ENCODE measurements around the gene RPLP2.

The RPLP2 gene

DNA sequence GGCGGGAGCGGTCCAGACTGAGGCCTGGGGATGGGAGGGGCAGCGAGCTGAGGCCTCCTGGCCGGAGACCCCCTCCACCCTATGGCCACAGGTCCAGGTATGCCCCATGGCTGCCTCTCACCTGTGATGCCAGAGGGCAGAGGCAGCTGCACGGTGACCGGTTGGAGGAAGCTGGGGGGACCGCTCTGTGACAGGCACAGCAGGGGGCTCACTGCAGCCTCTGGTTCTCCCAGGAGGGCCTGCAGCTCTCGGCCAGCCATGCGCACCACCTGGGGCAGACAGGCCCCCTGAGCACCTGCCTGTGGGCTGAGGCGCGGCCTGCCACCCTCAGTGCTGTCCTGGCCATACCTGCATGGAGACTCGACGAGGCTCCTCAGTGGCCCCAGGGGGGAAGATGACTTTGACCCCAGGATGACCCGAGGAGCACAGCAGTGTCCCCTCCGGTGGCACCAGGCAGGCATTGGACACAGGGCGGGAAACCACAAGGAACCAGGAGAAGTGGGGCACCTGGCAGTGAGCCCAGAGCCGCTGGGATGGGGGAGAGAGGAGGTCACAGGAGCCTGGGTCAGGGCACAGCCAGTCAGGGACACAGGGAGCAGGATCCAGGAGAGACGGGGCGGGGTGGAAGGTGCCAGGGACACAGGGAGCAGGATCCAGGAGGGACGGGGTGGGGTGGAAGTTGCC is 8.5 kb upstream of the RPLP2 start:
- H3K9me3 ChIP-seq (ENCODE audit: control insufficient read depth, insufficient read depth, low read depth, low read length), result no peaks in the 10 kb centered on the region
- H3K27ac ChIP-seq (ENCODE audit: extremely low read depth, low read depth, low read length), result no peak overlapping the region
- peaks cover 0 to 54% of the 10 kb centered on the region in 2 experiments; a peak in 1 of 3 replicates for H3K36me3 ChIP-seq (ENCODE audit: control insufficient read depth in 2 of 2, insufficient read depth in 1 of 2, low read length in 2 of 2)
- H3K4me1 ChIP-seq (ENCODE audit: control insufficient read depth, insufficient read depth, low read length), result peaks cover 2% of the 10 kb centered on the region; the same call in 1 of the 2 replicates
- H3K4me3 ChIP-seq (ENCODE audit: low read depth, low read length), result no peak overlapping the region
- ChIA-PET CTCF (no interaction called here), POLR2A (interaction anchor here (0.5 to 1.1 kb wide), 3 partner anchors 18 to 265 kb away, joined by 3 to 8 read pairs (median 3); partner anchors contain the start of gene GATD1)
- TF ChIP-seq ZNF776 (tag by site-specific recombination; IDR thresholded peaks at IDR 0.05; ENCODE audit: borderline replicate concordance), result no peak
- peak; percentile 81 for TF ChIP-seq GLIS1 (tag by site-specific recombination; IDR thresholded peaks at IDR 0.05)
- 0 out of 2 replicates have a peak, but pooled peaks have one; percentile 30 for TF ChIP-seq BCL11B (tag by site-specific recombination; IDR thresholded peaks at IDR 0.05; ENCODE audit: low read depth)
- TF ChIP-seq KLF9 (tag by site-specific recombination; IDR thresholded peaks at IDR 0.05; ENCODE audit: low read depth), result no peak
- no peak for TF ChIP-seq HOXD13 (CRISPR knock-in tag; IDR thresholded peaks at IDR 0.05; ENCODE audit: borderline replicate concordance)
- 0 out of 2 replicates have a peak, but pooled peaks have one; percentile 37 for TF ChIP-seq ZEB2 (tag by site-specific recombination; IDR thresholded peaks at IDR 0.05)
- no peak for TF ChIP-seq ZFHX2 (tag by site-specific recombination; conservative IDR thresholded peaks at IDR 0.05)
- TF ChIP-seq ZNF623 (tag by site-specific recombination; IDR thresholded peaks at IDR 0.05), result no peak
- TF ChIP-seq ZIC2 (tag by site-specific recombination; IDR thresholded peaks at IDR 0.05), result peak; percentile 71; the same call in 1 of the 2 replicates
- no peak for TF ChIP-seq ZNF133 (tag by site-specific recombination; IDR thresholded peaks at IDR 0.05)
- peak; percentile 7 for TF ChIP-seq SCRT2 (tag by site-specific recombination; IDR thresholded peaks at IDR 0.05)

DNA sequence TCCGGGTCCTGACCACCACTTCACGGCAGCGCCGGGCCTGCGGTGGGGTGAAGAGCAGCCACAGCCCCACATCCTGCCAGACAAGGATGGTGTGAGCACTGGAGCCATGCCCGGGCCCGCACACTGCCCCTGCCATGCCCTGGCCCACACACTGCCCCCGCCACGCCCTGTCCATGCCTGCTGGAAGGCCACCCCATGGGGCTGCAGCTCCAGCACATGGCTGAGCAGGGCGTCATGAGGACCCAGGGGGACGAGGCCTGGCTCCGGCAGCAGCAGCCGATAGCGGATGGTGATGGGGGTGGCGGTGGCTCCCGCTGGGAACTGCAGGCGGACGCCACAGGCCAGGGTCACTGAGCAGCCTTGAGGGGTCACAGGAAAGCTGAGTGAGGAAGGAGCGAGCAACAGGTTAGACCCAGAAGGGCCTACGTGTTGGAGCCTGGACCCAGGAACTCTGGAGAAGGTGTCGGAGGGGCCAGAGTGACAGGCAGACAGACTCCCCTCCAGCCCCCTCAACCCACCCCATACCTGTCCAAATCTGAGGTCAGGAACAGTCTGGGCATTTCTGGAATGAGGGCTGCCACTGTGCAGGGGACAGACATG is 7.6 kb upstream of the RPLP2 start:
- ChIA-PET POLR2A (no interaction called here), CTCF (interaction anchor here (0.5 kb wide), 1 partner anchor 47 kb away, joined by 3 read pairs; no protein-coding TSS in a partner anchor)
- Histone ChIP-seq H3K27ac (ENCODE audit: extremely low read depth, low read depth, low read length) (no peak overlapping the region), H3K9me3 (ENCODE audit: control insufficient read depth, insufficient read depth, low read depth, low read length) (no peaks in the 10 kb centered on the region), H3K4me3 (ENCODE audit: low read depth, low read length) (no peak overlapping the region), H3K4me1 (ENCODE audit: control insufficient read depth, insufficient read depth, low read length) (no peaks in the 10 kb centered on the region), H3K36me3 (ENCODE audit: control insufficient read depth in 2 of 2, insufficient read depth in 1 of 2, low read length in 2 of 2) (peaks cover 0 to 54% of the 10 kb centered on the region in 2 experiments; a peak in 1 of 3 replicates)
- peak; percentile 70; the same call in 1 of the 2 replicates for TF ChIP-seq SCRT1 (tag by site-specific recombination; IDR thresholded peaks at IDR 0.05; ENCODE audit: borderline replicate concordance)
- no peak for TF ChIP-seq ZSCAN23 (tag by site-specific recombination; IDR thresholded peaks at IDR 0.05)
- no peak for TF ChIP-seq ZNF112 (tag by site-specific recombination; IDR thresholded peaks at IDR 0.05)
- TF ChIP-seq ZNF513 (tag by site-specific recombination; IDR thresholded peaks at IDR 0.05), result no peak
- TF ChIP-seq KLF7 (tag by site-specific recombination; IDR thresholded peaks at IDR 0.05; ENCODE audit: borderline replicate concordance), result no peak
- 0 out of 2 replicates have a peak, but pooled peaks have one; percentile 11 for TF ChIP-seq GLIS2 (tag by site-specific recombination; IDR thresholded peaks at IDR 0.05)
- TF ChIP-seq SCRT2 (tag by site-specific recombination; IDR thresholded peaks at IDR 0.05), result peak; percentile 78
- TF ChIP-seq ZNF416 (tag by site-specific recombination; IDR thresholded peaks at IDR 0.05), result no peak
- TF ChIP-seq, protein P1, sequence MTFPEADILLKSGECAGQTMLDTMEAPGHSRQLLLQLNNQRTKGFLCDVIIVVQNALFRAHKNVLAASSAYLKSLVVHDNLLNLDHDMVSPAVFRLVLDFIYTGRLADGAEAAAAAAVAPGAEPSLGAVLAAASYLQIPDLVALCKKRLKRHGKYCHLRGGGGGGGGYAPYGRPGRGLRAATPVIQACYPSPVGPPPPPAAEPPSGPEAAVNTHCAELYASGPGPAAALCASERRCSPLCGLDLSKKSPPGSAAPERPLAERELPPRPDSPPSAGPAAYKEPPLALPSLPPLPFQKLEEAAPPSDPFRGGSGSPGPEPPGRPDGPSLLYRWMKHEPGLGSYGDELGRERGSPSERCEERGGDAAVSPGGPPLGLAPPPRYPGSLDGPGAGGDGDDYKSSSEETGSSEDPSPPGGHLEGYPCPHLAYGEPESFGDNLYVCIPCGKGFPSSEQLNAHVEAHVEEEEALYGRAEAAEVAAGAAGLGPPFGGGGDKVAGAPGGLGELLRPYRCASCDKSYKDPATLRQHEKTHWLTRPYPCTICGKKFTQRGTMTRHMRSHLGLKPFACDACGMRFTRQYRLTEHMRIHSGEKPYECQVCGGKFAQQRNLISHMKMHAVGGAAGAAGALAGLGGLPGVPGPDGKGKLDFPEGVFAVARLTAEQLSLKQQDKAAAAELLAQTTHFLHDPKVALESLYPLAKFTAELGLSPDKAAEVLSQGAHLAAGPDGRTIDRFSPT (tag by site-specific recombination; IDR thresholded peaks at IDR 0.05), result peak; percentile 67; the same call in 1 of the 2 replicates
- TF ChIP-seq ZNF280D (tag by site-specific recombination; IDR thresholded peaks at IDR 0.05), result no peak

All from HEK293 (cell line).